ENCODE results near the gene BPIFB2. TPM values are rescaled to one million over a fixed set of nuclear protein-coding genes. Genes with fewer than 3 reads are reported as not detected.

BPIFB2 gene
- not detected in 2 replicates for total RNA-seq

GRCh38 chr20:33007376-33008335 is at the start of gene BPIFB2:
Gene BPIFB2 (plus strand): TSS chr20:33007704. CDS start chr20:33008575, 871 bp downstream.

GRCh38 chr20:33004141-33004751 is 3.3 kb upstream of the BPIFB2 start, which contains the start of gene SUN5:
Gene SUN5 (minus strand): TSS chr20:33004433. CDS start chr20:33004340, 93 bp downstream.

GRCh38 chr20:33031531-33031930 is 24.0 kb downstream of the BPIFB2 start, which contains the start of gene BPIFB6:
Gene BPIFB6 (plus strand): TSS chr20:33031648. CDS start chr20:33031648, 0 bp downstream.

GRCh38 chr20:33053291-33054106 is 46.0 kb downstream of the BPIFB2 start, which contains the start of gene BPIFB3:
Gene BPIFB3 (plus strand): TSS chr20:33053903. CDS start chr20:33055436, 1,533 bp downstream.

Other genes starting within 250 kb of the BPIFB2 start
- 2.2 and 5.2 TPM in 2 replicates for gene DNMT3B, start 245.3 kb upstream of the BPIFB2 start, total RNA-seq
- 106 and 169 TPM in 2 replicates for gene MAPRE1, start 187.8 kb upstream of the BPIFB2 start, total RNA-seq
- under 0.01 and 0.14 TPM in 2 replicates for gene EFCAB8, start 148.8 kb upstream of the BPIFB2 start, total RNA-seq
- not detected in 2 replicates for gene SUN5, start 3.3 kb upstream of the BPIFB2 start, total RNA-seq
- gene BPIFB6, start 23.9 kb downstream of the BPIFB2 start, total RNA-seq = not detected in 2 replicates
- gene BPIFB3, start 46.2 kb downstream of the BPIFB2 start, total RNA-seq = not detected in 2 replicates
- gene BPIFB4, start 71.9 kb downstream of the BPIFB2 start, total RNA-seq = not detected in 2 replicates
- not detected in 2 replicates for gene BPIFA2, start 160.5 kb downstream of the BPIFB2 start, total RNA-seq
- not detected in 2 replicates for gene BPIFA3, start 209.6 kb downstream of the BPIFB2 start, total RNA-seq
- not detected in 2 replicates for gene BPIFA1, start 228.3 kb downstream of the BPIFB2 start, total RNA-seq